CD4-positive, alpha-beta T cell treated with Interleukin-10 for 1 hour (primary cell): ENCODE results near the gene LYZL1.
"Not testable (repeated sequence)": the region's sequence is repeated elsewhere in the genome, so short reads cannot be mapped to it uniquely, and the experiment has no call there.

Experiments
- DNase-seq: peaks from one replicate; pipeline ENCODE4 v3.0.0-alpha.2; 2020

Gene LYZL1

DNA sequence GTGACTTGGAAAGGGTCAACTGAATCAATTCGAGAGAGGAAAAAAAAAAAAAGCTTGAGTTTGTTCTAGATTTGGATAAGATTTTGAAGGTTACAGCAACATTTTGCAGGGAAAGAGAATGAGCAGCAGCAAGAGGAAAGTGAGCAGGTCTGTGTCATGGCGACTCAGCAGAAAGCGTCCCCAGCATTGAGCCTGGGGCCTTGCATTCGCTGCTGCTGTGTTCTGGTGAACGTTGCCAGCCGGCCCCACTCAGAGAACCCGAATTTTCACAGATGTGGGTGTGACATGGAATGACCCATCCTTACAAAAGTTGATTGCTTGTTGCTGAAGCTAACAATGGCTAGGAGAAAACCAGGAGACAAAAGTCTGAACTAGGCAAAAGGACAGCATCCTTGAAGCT lies 21.6 kb downstream of the LYZL1 start:
- not testable (repeated sequence) for DNase-seq

DNA sequence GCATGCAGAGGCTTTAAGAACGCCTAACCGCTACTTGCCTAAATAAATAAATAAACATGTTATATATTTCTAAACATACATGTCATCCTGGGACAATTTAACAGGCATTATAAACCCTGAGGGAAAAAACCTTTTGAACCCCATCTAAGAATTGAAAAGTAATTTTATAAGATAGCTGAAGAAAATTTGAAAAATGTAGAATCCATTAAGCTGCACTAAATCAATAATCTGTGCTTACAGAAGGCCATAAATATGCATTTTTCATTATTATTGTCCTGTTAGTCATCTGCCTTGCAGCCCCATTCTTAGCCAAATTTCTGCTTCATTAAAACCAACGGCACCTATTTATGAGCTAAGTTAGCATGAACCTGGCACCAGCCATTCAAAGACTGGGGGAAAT lies 24.2 kb downstream of the LYZL1 start:
- no peak for DNase-seq

DNA sequence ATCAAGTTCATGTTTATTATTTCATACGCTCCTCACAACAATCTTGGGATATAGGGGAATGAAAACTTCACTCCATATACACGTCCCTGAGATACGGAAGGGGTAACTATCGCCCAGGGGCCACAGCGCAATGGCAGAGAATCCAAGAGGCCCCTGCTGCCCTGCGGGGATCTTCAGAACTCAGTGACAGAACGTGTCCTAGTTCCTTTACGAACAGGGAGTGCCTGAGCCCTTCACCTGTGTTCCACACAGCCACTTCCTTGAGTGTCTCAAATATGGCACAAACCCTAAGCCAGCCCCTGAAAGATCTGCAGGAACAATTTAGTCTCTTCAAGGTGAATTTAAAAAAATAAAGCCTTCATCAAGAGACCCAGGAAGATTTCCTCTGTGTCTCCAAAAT lies 25.9 kb downstream of the LYZL1 start:
- DNase-seq = no peak

DNA sequence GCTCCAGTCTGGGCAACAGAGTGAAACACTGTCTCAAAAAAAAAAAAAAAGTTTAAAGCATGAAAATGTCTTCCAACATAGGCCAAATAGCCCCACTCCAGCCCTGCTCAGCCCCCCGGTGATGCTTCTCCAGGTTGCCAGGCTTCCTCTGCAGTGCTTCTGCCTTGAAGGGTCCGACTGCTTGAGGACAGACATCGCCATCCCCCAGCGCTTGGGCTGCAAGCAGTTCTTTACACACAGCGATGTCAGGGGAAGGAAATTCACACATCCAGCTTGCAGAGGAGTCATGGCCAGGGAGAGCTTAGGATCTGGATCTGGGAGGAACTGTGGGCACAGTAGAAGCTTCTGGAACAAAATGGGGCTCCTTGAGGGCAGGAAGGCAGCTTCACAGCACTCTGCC lies 26.9 kb downstream of the LYZL1 start:
- no peak for DNase-seq

DNA sequence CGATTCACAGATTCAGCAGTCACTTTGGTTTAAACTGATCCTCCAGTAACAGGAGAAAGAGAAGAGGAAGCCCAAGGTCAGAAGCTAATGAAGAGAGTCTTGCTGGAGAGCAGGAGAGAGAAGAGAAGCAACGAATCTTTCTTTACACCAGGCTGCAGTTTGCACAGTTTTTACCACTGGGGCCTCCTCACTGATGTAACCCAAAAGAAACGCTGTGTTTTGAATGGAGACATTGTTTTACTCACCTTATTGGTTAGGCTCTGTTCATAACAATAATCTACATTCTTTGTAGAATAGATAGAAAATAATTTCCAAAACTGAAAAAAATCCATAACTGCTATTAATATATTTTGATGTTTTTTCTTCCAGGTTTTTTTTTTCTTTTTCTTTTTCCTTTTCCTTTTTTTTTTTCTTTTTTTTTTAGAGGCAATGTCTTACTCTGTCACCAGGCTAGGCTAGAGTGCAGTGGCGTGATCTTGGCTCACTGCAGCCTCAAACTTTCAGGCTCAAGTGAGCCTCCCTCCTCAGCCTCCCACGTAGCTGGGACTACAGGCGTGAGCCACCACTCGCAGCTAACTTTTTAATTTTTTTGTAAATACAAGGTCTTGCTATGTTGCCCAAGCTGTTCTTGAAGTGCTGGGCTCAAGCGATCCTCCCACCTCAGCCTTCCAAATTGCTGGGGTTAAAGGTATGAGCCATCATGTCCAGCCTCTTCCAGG lies 27.6 kb downstream of the LYZL1 start:
- DNase-seq = no peak

DNA sequence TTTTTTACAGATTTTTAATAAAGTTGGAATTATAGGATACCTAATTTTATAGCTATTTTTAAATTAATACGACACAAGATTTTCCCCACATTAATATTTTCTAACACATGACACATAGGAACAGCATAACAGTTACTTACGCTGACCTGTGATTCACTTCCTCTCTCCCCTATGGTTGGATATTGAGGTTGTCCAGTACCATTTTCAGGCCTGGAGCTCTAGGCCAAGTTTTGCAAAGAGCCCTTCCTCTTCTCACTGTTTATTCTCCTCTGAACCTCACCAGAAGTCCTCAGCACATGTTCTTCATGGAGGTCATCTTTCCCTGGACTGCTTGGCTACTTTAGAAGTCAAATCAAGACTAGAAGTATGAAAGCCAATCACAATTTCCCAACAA lies 28.2 kb downstream of the LYZL1 start:
- no peak for DNase-seq

DNA sequence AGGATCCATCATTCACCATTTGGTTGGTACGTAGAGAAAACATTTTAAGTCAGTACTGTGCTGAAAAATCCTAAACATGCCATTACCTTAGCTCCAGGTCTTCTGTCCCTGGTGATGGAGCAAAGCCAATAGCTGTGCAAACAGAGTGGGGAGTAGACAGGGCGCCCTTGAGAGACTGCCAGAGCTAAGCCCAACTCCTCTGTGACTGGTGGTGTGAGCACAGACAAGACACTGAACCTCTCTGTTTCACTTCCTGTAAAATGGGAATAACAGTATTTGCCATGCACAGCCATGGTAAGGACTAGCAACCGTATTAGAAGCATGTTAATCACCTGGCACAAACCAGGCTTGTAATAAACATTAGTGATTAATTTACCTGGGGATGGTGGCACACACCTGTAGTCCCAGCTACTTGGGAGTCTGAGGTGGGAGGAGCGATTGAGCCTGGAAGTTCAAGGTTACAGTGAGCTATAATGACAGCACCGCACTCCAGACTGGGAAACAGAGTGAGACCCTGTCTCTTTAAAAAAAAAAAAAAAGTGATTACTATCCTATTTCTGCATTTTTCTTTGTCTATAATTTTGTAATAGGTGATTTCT lies 28.7 kb downstream of the LYZL1 start:
- no peak for DNase-seq

DNA sequence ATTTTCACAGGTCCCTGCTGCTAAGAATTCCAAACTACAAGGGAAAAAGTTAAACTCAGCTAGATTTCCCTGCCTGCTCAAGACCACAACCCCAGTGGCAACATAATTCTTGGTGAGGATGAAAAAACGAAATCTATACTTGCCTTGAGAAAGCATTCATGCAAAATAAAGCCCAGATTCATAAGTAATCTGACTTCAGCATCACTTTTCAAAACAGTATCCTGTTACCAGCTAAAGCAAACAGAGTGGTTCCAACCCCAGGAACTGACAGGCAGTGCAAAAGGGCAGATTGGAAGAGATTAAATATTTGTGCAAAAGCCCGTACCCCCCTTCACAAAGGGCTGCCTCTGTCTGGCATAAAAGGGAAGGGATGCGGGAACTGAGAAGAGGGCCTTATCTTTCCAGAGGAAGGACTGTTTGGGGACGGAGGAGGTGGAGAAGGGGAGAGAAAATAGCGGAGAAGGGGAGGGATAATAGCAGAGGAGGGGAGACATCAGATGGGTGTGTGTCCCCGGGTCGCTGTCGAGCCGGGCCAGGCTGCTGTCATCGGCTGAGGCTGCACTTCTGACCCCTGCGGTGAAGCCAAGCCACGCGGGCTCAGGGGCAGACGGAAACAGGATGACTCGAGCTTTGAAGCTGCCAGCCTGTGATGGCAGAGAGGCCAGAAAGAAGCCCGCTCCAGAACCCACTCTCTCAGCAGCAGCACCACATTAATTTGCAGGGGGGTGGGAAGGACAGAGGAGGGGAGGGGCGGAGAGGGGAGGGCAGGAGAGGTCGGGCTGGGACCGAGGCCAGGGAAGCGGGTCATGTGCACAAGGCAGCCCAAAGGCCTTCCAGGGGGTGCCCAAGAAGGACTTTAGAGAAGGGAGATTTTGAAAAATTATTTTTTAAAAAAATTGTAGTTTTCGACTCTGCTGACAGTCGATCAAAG lies 29.5 kb downstream of the LYZL1 start:
- not testable (repeated sequence) for DNase-seq

DNA sequence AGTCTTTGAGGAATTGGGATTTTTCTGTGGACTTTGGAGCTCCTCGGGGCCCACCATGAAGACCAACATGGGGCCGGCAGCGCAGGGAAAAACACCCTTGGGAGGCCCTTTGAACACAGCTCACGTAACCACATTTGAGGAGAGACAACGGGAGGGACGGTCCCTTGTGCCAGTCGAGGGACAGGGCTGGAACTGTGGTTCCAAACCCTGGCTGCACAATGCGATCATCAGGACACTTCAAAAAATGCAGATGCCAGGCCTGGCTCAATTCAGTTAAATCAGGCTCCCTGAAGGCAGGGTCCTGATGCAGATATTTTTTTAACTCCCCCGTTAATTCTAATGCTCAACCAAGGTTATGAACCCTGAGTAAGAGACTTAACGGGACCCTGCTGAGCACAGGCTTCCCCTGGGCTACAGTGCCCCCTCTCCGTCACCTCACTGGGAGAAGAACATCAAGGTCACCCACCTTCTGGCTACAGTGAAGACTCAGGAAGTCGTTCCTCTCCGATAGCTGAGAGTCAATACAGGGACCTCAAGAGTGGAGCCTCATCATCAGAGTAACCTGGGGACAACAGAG lies 30.4 kb downstream of the LYZL1 start:
- no peak for DNase-seq

DNA sequence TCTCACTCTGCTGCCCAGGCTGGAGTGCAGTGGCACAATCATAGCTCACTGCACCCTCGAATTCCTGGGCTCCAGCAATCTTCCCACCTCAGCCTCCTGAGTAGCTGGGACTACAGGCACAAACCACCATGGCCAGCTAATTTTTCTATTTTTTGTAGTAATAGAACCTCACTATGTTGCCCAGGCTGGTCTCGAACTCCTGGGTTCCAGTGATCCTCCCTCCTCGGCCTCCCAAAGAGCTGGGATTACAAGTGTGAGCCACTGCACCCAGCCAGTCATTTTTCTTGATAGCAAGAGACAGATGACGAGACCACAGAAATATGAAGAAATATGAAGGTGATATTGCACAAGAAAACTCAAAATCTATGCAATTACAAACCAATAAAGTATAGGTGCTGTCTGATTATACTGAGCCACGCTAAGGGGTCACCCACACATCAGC lies 31.8 kb downstream of the LYZL1 start:
- DNase-seq = not testable (repeated sequence)

DNA sequence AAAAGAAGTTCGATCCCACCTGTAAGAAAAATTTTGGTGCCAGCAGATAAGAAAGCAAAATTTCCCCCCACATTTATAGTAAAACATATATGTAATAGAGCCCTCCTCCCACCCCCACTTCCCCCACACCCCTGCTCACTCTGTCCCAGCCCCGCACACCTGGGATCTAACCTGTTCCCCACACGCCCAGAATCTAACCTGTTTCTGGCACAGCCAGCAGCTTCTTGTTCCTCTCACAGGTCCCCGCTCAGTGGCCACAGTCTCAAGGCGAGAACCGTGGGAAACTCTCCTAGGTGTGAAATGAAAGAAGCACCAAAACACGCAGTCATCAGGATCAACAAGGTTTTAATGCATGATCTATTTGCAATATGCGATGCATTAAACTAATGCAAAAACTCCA lies 32.8 kb downstream of the LYZL1 start:
- no peak for DNase-seq

DNA sequence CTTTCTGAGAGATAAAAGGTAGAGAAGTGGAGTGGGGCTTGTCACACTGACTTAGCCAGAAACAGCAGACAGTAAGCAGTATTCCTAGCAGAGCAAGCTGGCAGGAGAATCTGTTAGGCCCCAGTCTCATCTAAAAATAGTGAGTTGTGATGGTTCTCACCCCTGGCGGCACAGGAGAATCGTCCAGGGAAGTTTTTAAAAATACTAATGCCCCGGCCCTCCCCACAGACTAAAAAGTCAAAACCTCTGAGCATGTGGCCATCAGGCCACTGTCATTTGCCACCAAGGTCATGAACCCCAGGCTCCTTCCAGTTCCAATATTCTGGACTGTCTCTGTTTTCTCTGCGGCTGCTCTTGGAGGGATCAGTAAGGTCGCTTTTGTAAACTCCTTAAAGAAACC lies 34.0 kb downstream of the LYZL1 start:
- DNase-seq = no peak

DNA sequence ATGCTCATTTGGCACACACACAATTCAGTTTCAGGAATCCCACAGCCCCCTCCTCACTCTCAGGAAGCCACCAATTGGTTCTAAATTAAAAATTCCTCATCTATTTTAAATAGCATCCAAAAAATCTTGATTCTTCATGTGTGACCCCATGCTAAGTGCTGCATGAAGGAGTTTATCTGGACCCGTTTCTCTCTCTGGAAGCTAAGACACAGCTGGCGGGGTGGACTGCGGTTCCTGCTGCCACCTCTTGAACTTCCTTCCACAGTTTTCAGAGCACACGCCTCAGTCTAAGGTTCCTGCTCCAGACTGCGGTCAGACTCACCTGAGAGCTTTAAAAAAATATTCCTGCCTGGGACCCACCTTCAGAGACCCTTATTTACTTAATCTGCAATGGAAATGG lies 34.5 kb downstream of the LYZL1 start:
- no peak for DNase-seq

DNA sequence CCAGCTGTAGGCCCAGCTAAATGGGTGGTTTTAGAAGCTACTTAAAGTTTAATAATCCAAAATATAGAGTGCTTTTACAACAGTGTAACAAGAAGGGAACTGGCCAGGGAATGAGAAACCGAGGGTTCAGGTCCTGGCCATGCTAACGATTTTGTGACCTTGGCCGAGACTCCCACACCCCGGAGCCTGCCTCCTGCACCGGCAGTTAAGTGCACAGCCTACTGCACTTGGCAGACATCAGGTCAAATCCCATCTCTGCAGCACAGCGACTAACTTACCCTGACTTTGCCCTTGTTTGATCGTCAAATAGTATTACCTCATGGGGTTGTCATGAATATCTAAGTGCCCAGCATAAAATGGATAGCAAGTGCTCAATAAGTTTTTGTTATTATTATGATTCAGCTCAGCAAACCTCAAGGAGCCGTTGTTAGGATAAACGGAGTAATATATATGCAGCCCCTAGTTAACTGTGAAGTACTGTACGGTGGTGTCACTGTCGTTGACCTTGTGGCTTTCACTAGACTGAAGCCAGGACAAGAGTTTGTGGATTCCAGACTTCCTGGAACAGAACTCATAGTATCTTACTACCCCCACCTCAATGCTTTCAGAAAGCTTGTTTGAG lies 35.5 kb downstream of the LYZL1 start:
- no peak for DNase-seq

DNA sequence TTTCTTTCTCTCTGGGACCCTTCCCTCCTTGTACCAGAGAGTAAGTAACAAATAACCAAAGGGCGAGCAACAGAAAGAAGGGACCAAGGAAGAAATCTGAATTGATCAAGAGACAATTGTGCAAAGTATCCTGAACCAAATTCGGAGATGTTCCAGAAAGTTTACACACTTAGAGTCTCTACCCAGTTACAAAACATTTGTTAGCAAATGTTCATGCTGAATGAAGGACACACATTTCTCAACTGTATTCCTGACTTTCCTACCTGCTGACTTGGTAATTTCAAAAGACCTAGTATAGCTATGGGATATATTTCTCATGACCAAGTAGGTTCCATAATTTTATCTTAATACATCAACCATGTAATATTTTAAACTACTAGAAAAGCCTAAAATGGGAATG lies 37.4 kb downstream of the LYZL1 start:
- no peak for DNase-seq

DNA sequence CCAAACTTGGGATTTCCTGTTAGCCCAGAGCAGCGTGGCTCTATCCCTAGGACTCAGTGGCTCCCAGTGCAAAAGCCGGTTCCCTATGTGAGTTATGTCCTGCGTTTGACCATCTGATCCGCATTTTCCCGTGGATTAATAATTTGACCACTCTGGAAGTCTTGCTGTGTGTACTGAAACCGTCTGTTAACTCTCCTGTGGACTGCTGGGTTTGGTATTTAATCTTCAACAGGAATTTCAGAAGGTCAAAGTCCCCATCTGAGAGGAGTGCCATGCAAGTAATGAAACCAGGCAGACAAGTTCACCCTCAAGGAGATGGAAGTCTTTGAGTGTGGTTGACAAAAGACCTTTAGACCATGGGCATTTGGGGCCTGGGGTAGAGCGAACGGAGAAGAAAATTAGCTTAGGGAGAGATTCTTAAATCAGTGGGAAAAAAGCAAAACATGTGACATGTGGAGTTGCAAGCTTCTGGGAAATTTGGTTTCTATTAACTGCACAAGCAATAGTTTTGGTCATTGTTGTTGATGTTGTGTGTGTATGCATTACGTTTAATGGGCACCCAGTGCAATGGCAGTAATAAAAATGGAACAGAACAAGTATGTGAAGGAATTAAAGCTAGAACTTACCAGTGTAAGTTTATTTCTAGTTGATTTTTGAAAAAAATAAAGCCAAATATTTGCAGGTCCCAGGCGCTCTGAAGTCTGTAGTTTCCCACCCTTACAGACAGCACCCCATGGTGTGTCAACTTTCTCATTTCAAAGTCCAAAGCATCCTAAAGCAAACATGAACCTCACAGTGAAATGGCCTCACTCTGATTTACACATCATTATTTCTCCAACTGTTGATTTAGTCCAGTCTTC lies 38.2 kb downstream of the LYZL1 start:
- DNase-seq = no peak

DNA sequence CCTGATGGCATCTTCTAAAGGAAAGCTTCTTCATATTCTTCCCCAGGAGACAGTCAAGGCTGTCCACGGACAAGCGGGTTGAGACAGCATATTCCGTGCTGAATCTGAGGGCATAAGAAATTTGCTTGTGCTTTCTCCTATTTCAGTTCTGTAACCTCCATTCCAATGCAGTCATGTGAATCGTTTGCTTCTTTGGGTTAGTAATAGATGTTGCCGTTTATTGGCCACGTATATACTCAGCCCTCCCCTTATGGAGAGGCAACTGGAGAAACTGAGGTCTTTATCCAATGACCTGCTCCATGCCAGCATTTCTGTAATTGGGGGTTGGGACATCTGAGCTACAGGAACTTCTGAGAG lies 38.9 kb downstream of the LYZL1 start:
- DNase-seq = no peak

DNA sequence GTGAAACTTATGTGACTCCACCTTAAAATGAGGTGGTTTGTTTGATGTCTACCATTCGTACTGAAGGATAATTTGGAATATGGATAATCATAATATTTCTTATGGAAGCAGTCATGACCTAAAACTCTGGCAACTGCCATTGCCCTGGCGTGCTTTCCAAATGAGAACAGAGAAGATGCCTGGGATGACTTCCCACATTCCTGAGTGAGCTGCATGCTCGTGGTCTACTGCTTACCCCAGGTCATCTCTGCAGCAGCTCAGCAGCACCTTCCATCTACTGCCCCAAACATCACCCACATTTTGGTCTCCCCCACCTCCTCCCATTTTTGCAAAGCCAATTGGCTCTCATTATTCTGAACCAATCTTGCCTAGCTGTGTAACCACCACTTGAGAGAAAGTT lies 40.1 kb downstream of the LYZL1 start:
- no peak for DNase-seq

DNA sequence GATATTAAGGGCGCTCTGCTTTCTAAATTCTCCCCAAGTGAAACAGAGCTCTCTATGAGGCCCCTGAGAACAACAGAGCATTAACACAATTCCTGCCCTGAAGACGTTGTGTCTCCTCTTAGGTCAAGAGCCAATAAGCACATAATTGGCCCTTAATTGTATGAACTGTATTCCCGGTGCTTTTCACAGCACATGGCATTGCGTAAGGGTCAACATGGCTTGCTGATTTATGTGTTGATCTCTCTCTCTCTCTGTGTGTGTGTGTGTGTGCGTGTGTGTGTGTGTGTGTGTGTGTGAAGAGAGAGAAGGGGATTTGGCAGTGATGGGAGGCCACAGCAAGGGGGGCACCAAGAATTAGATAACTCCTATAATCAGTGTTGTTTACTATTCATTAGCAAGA lies 40.5 kb downstream of the LYZL1 start:
- no peak for DNase-seq

DNA sequence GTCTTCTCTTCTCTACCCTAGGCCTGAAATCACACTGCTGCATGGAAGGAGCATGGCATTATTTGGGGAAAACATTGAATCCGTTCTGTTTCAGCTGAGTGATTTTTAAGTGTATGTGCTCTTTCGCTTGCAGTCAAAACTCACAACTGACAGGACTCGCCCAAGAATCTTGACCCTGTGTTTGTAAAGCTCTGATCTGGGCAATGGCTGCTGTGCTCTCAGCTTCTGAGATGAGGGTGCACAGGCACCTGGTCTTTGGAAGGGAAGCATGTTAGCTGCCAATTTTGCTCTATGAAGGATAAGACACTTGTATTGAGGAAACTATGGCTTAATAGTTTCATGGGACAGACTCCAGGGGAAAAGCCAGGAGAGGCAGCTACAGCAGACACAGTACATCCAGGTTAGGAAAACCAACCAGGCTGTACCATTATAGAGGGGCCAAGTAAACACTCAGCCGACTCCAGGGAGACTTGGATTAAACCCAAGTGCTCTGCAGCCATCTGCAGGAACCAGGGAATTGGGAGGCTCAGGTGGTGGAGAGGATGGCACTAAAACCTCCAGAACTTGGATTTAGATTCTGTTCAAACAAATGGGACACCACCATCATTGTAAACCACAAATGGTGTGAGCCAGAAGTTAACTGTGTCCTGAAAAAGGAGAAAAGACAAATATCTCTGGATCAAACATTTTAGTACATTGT lies 43.3 kb downstream of the LYZL1 start:
- no peak for DNase-seq

DNA sequence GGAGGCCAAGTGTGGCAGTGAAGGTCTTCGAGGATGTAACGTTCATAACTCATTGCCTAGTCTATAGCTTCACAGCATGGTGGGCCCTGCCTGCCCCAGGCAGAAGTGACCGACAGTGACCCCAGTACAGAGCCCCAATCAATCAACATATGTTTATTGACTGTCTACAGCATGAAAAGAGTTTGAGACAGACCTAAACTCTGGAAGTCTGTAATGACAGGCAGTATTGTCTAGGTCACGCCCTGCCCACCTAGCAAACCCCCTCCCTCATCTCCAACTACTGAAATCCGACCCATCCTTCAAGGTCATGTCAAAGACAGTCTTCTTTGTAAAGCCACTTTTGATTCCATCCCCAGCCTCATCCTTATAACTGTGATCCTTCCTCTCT lies 43.9 kb downstream of the LYZL1 start:
- DNase-seq = no peak

DNA sequence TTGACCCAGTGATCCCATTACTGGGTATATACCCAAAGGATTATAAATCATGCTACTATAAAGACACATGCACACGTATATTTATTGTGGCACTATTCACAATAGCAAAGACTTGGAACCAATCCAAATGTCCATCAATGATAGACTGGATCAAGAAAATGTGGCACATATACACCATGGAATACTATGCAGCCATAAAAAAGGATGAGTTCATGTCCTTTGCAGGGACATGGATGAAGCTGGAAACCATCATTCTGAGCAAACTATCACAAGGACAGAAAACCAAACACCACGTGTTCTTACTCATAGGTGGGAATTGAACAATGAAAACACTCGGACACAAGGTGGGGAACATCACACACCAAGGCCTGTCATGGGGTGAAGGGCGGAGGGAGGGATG lies 48.7 kb downstream of the LYZL1 start:
- not testable (repeated sequence) for DNase-seq
